IPS-11a (cell line): ENCODE data around the gene IFT57.
"Not testable (repeated sequence)": the region's sequence is repeated elsewhere in the genome, so short reads cannot be mapped to it uniquely, and the experiment has no call there.

Experiments
- H3K4me3 ChIP-seq: one replicate; pipeline ENCODE4 v1.5.1; 2013; ENCODE audit warnings: low read depth, low read length, control low read depth

Gene IFT57

GRCh38 chr3:108221911-108222852 lies at the start of gene IFT57:
Gene IFT57 (minus strand): TSS chr3:108222424. CDS start chr3:108222322, 102 bp downstream.
- H3K4me3 ChIP-seq = peak within 1 kb of the TSS; percentile 82

- no peak overlapping the region for H3K4me3 ChIP-seq
Observed at GRCh38 chr3:108271626-108272025, 49.4 kb upstream of the IFT57 start.

- not testable (repeated sequence) for H3K4me3 ChIP-seq
Observed at GRCh38 chr3:108268235-108268634, 46.0 kb upstream of the IFT57 start.

- not testable (repeated sequence) for H3K4me3 ChIP-seq
Observed at GRCh38 chr3:108264534-108265298, 42.5 kb upstream of the IFT57 start.

DNA sequence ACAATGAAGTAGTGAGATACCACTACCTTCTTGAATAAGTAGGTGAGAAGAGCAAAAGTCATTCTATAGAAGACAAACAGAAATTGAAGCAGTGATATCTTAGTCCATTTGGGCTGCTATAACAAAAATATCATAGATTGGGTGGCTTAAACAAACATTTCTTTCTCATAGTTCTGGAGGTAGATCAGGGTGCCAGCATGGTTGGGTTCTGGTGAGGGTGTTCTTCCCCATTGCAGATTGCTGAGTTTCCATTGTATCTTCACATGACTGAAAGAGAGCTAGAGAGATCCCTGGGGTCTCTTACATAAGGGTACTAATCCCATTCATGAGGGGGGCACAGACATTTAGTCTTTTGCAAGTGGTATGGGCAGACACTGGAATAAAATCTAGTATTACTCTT lies 32.9 kb upstream of the IFT57 start:
- no peak overlapping the region for H3K4me3 ChIP-seq

DNA sequence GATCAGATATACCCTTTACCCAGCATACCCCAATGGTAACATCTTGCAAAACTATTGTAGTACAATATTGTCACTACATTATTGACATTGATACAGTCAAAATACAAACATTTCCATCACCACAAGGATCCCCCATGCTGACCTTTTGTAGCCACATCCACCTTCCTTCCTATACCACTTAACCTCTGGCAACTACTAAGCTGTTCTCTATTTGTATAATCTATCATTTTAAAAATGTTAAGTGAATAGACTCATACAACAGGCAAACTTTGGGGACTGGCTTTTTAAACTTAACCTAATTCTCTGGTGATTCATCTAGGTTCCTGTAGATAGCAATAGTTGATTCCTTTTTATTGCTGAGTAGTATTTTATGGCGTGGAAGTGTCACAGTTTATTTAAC lies 29.6 kb upstream of the IFT57 start:
- H3K4me3 ChIP-seq = no peak overlapping the region

- H3K4me3 ChIP-seq = no peak overlapping the region
Observed at GRCh38 chr3:108251265-108251664, 29.0 kb upstream of the IFT57 start.

GRCh38 chr3:108250626-108251025 lies 28.4 kb upstream of the IFT57 start:
- no peak overlapping the region for H3K4me3 ChIP-seq

- no peak overlapping the region for H3K4me3 ChIP-seq
Observed at GRCh38 chr3:108243243-108243642, 21.0 kb upstream of the IFT57 start.

- H3K4me3 ChIP-seq = no peak overlapping the region
Observed at GRCh38 chr3:108242776-108243175, 20.6 kb upstream of the IFT57 start.

DNA sequence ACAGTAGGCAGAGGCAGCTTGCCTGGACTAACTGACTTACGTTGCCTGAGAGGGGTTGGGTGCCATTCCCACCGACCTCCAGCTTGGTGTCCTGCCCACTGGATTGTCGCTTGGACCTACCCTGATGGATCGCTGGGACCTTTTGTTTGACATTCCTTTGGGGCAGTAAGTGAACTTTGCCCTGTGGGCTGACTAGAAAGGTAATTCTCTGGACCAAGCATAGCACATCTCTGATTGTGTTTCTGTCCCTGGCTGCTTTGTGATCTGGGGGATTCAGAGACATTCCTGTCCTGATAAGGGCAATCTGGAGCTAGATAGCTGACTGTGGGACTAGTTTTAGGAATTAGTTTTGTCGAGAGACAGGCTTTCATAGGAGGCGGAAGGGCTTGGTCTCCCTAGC lies 19.5 kb upstream of the IFT57 start:
- H3K4me3 ChIP-seq = no peak overlapping the region

- no peak overlapping the region for H3K4me3 ChIP-seq
Observed at GRCh38 chr3:108241146-108241545, 18.9 kb upstream of the IFT57 start.

DNA sequence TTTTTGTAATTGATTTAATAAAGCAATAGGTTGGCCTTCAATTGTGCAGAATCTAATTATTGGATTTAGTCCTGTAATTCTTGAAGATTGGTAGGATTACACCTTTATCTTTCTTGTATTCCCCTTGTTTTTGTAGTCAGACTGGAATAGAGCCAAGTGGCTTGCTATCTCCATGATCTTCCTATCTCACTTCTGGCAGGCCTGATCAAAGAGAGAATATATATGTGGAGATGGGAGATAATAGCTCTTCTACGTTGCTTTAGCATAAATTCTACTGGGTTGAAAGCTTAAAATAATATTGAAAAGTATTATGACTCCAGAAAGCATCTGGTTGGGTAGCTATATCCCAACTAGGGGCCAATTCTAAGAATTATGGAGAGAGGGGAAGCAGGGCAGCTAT lies 16.9 kb upstream of the IFT57 start:
- no peak overlapping the region for H3K4me3 ChIP-seq

- H3K4me3 ChIP-seq = no peak overlapping the region
Observed at GRCh38 chr3:108235290-108235689, 13.1 kb upstream of the IFT57 start.

- H3K4me3 ChIP-seq = no peak overlapping the region
Observed at GRCh38 chr3:108234387-108234957, 12.2 kb upstream of the IFT57 start.

DNA sequence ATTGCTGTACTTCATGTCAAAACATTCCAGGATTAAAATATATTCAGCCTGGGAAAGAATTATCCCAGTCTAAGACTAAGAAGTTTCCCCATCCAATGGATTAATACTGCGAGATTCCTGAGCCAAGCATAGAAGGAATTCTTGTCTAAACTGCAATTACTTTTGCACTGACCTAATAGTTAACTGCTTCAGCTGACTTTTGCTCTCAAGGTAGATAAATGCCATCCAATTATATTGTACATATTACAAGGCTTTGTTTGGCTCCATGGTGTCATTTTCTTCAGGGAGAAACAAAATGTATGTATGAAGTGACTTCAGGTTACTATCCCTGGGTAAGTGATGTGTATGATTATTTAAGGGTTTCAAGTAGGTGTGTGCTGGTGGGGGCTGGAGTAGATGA lies 6.1 kb upstream of the IFT57 start:
- no peak overlapping the region for H3K4me3 ChIP-seq

DNA sequence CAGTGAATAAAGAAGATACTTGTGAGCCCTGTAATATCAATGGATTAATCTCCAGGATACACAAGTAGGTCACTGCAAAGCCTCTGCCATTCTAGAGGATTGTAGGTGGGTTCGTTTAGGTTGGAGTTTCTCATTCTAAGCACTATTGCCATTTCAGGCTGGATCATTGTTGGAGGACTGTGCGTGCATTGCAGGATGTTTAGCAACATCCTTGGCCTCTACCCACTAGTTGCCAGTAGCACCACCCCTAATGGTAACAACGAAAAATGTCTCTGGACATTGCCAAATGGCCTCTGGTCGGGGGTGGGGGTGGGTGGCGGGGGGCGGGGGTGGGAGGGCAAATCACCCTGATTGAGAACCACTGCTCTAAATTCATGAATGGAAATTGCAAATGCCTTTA lies 4.9 kb upstream of the IFT57 start:
- H3K4me3 ChIP-seq = no peak overlapping the region

GRCh38 chr3:108225221-108225620 lies 3.0 kb upstream of the IFT57 start:
- H3K4me3 ChIP-seq = no peak overlapping the region

- H3K4me3 ChIP-seq = no peak overlapping the region
Observed at GRCh38 chr3:108223928-108224327, 1.7 kb upstream of the IFT57 start.

DNA sequence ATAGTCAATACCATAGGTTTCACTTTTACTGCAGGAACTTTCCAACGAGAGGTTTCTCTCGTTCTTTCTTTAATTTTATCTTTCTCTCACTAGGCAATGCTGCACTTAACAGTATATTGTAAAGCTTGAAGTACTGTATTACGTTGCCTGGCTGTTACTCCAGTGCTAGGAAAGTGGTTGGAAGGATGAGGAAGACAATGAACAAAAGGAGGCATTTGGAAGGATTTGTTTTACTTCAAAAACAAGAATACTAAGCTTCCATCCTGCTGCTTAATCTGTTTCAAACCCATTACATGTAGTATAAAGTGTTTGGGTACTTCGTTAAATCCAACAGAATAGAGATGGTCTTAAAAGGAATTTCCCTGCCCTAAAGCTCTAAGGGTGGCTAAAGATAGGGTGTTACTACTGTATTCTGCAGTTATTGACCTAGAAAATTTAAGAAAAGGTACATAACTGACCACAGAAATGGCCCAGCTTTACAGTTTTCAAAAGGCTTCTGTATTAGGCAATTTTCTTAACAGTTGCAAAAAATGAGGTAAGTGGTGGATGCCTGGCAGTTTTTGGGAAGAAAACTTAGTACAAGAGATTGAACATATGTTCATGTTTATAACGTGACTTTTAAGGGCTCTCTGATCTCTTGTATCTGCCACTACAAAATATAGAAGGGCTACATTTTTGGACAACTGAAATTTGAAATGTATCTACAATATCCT lies 785 bp upstream of the IFT57 start:
- H3K4me3 ChIP-seq = peak overlapping the region; percentile 82

GRCh38 chr3:108221393-108221792 lies 831 bp downstream of the IFT57 start:
- H3K4me3 ChIP-seq = peak overlapping the region; percentile 82
